ENCODE measurements around the gene ERBB4. TPM values are rescaled to one million over a fixed set of nuclear protein-coding genes. Genes with fewer than 3 reads are reported as not detected.

The ERBB4 gene
- total RNA-seq, 1 experiment from 2014 or later = 40.6 TPM

DNA sequence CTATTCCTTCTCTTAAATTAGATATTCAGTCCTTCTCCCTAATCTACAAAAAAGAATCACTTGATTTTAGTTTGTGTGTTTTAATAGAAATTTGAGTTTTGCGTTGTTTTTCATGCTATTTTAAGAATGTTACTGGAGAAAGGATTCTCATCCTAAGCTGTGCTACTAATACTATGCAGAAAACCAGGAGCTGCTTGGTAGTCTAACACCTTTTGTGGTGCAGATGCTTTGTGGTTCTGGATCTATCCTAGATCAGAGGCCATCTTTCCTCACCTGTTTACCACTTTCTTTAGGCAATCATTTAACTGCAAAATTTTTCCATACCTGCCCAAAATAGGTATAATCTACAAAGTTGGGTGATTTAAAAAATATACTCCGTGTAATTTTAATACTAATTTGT is 1158.6 kb downstream of the ERBB4 start:
- Histone ChIP-seq H3K4me1 (ENCODE audit: insufficient read depth, low read length, poor library complexity, severe bottlenecking) (no peaks in the 10 kb centered on the region), H3K27ac (ENCODE audit: low read depth, low read length, poor library complexity, severe bottlenecking) (no peak overlapping the region), H3K9me3 (ENCODE audit: low read depth, low read length, poor library complexity, severe bottlenecking) (no peaks in the 10 kb centered on the region), H3K27me3 (replicated peaks; ENCODE audit: insufficient read depth, low read depth, low read length, poor library complexity) (no peaks in the 10 kb centered on the region), H3K4me3 (ENCODE audit: low read depth, low read length, poor library complexity, severe bottlenecking) (no peak overlapping the region), H3K36me3 (ENCODE audit: insufficient read depth, low read length, poor library complexity, severe bottlenecking) (no peaks in the 10 kb centered on the region)
- no peak for DNase-seq (ENCODE audit: low spot score)
- TF ChIP-seq, protein P1, sequence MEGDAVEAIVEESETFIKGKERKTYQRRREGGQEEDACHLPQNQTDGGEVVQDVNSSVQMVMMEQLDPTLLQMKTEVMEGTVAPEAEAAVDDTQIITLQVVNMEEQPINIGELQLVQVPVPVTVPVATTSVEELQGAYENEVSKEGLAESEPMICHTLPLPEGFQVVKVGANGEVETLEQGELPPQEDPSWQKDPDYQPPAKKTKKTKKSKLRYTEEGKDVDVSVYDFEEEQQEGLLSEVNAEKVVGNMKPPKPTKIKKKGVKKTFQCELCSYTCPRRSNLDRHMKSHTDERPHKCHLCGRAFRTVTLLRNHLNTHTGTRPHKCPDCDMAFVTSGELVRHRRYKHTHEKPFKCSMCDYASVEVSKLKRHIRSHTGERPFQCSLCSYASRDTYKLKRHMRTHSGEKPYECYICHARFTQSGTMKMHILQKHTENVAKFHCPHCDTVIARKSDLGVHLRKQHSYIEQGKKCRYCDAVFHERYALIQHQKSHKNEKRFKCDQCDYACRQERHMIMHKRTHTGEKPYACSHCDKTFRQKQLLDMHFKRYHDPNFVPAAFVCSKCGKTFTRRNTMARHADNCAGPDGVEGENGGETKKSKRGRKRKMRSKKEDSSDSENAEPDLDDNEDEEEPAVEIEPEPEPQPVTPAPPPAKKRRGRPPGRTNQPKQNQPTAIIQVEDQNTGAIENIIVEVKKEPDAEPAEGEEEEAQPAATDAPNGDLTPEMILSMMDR (conservative IDR thresholded peaks at IDR 0.05; ENCODE audit: low read depth, low read length) = no peak
- no peak for TF ChIP-seq EZH2 (IDR thresholded peaks at IDR 0.05; ENCODE audit: borderline replicate concordance, low read depth, low read length, poor library complexity, severe bottlenecking)
- intact Hi-C loops (cut with micrococcal nuclease; ENCODE audit: unreplicated experiment) = no loop called here
- BruUV-seq (replicated peaks) = no TSS peak
- CTCF ChIA-PET = no interaction called here
- POLR2A ChIA-PET (ENCODE audit: low non-redundant PET) = no interaction called here

DNA sequence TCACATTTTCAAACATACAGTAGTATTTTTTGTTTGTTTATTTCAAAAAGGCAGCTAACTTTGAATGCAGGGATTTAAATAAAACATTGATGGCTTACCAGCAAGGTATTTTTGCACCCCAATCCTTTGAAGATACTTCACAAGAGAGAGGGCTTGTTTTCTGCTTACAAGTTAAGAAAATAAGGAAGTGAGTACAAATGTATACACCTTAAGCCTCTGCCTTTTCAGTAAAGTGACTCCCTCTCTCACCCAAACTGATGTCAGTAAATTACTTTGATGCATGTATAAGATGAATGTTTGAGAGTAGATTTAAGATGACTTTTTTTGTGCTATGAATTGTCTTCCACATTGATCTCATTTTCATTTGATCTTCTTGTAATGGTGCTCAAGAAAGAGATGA is 1162.2 kb downstream of the ERBB4 start:
- H3K9me3 ChIP-seq (ENCODE audit: low read depth, low read length, poor library complexity, severe bottlenecking) = no peaks in the 10 kb centered on the region
- no TSS peak for BruUV-seq (replicated peaks)
- TF ChIP-seq EZH2 (IDR thresholded peaks at IDR 0.05; ENCODE audit: borderline replicate concordance, low read depth, low read length, poor library complexity, severe bottlenecking) = no peak
- TF ChIP-seq, protein P1 (conservative IDR thresholded peaks at IDR 0.05; ENCODE audit: low read depth, low read length) = no peak
- H3K4me1 ChIP-seq (ENCODE audit: insufficient read depth, low read length, poor library complexity, severe bottlenecking) = no peaks in the 10 kb centered on the region
- intact Hi-C loops (cut with micrococcal nuclease; ENCODE audit: unreplicated experiment) = no loop called here
- no peak overlapping the region for H3K27ac ChIP-seq (ENCODE audit: low read depth, low read length, poor library complexity, severe bottlenecking)
- no peaks in the 10 kb centered on the region for H3K27me3 ChIP-seq (replicated peaks; ENCODE audit: insufficient read depth, low read depth, low read length, poor library complexity)
- H3K36me3 ChIP-seq (ENCODE audit: insufficient read depth, low read length, poor library complexity, severe bottlenecking) = no peaks in the 10 kb centered on the region
- ChIA-PET POLR2A (ENCODE audit: low non-redundant PET) (no interaction called here), CTCF (no interaction called here)
- no peak for DNase-seq (ENCODE audit: low spot score)
- no peak overlapping the region for H3K4me3 ChIP-seq (ENCODE audit: low read depth, low read length, poor library complexity, severe bottlenecking)

DNA sequence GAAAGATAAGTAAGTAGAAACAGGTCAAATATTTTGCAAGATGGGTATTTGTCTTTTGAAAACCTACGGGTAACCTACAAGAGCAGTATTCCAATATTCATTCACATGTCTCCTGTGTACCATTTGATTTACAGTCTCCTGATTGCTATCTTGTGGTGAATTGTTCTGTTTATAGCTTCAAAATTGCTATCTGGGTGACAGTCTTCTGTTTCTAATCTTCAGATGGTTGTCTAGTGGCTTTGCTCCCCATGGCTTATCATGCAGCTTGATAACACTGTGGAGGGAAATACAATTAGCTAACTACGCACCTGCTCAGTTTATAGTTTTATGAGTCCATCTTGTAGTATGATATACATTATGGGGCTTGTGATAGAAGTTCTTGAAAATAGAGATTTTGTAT is 1165.4 kb downstream of the ERBB4 start:
- no TSS peak for BruUV-seq (replicated peaks)
- Histone ChIP-seq H3K36me3 (ENCODE audit: insufficient read depth, low read length, poor library complexity, severe bottlenecking) (no peaks in the 10 kb centered on the region), H3K27ac (ENCODE audit: low read depth, low read length, poor library complexity, severe bottlenecking) (no peak overlapping the region), H3K4me3 (ENCODE audit: low read depth, low read length, poor library complexity, severe bottlenecking) (no peak overlapping the region), H3K9me3 (ENCODE audit: low read depth, low read length, poor library complexity, severe bottlenecking) (no peaks in the 10 kb centered on the region), H3K27me3 (replicated peaks; ENCODE audit: insufficient read depth, low read depth, low read length, poor library complexity) (no peaks in the 10 kb centered on the region), H3K4me1 (ENCODE audit: insufficient read depth, low read length, poor library complexity, severe bottlenecking) (no peaks in the 10 kb centered on the region)
- intact Hi-C loops (cut with micrococcal nuclease; ENCODE audit: unreplicated experiment) = no loop called here
- TF ChIP-seq, protein P1 (conservative IDR thresholded peaks at IDR 0.05; ENCODE audit: low read depth, low read length) = no peak
- no peak for TF ChIP-seq EZH2 (IDR thresholded peaks at IDR 0.05; ENCODE audit: borderline replicate concordance, low read depth, low read length, poor library complexity, severe bottlenecking)
- ChIA-PET CTCF (no interaction called here), POLR2A (ENCODE audit: low non-redundant PET) (no interaction called here)
- DNase-seq (ENCODE audit: low spot score) = no peak
